ENCODE data around the gene PDGFC. TPM values are rescaled to one million over a fixed set of nuclear protein-coding genes. Genes with fewer than 3 reads are reported as not detected.

The PDGFC gene
- total and polyA plus RNA-seq, 2 of the 13 experiments (the other 11 are each of a cell fraction or from before 2014, with no cell fraction given) = 4.6 to 9.1 TPM

- TF ChIP-seq ZNF318 (CRISPR knock-in tag; IDR thresholded peaks at IDR 0.05) (no peak), TOE1 (CRISPR knock-in tag; IDR thresholded peaks at IDR 0.05) (no peak), HMG20A (CRISPR knock-in tag; IDR thresholded peaks at IDR 0.05; ENCODE audit: borderline replicate concordance) (no peak), ZBTB39 (CRISPR knock-in tag; IDR thresholded peaks at IDR 0.05) (no peak), ZNF589 (CRISPR knock-in tag; conservative IDR thresholded peaks at IDR 0.05) (no peak), SP5 (CRISPR knock-in tag; IDR thresholded peaks at IDR 0.05; ENCODE audit: borderline replicate concordance, low read depth) (no peak), SIN3B (IDR thresholded peaks at IDR 0.05; ENCODE audit: low read length) (no peak), ZNF629 (CRISPR knock-in tag; conservative IDR thresholded peaks at IDR 0.05) (no peak), NPAS2 (CRISPR knock-in tag; IDR thresholded peaks at IDR 0.05; ENCODE audit: borderline replicate concordance) (no peak), HOXA9 (CRISPR knock-in tag; IDR thresholded peaks at IDR 0.05; ENCODE audit: borderline replicate concordance) (no peak)
Observed at GRCh38 chr4:156934259-156934635, 37.4 kb downstream of the PDGFC start (continued).

All from HepG2 (cell line).